H9 (cell line): Measurements from ENCODE around the gene RSU1. TPM values are rescaled to one million over a fixed set of nuclear protein-coding genes. Genes with fewer than 3 reads are reported as not detected.

Experiments
- DNase-seq: peaks from one replicate; pipeline ENCODE4 v3.0.0-alpha.2; 2017
- H2AFZ ChIP-seq: one replicate; pipeline ENCODE4 v1.6.1; 2013; ENCODE audit warnings: mild to moderate bottlenecking, low read length, control low read depth, moderate library complexity
- H2AK5ac ChIP-seq: 2 replicates; pipeline ENCODE4 v1.6.1; 2013; ENCODE audit warnings: low read length, control low read depth, mixed read lengths; ENCODE audit not compliant: insufficient read length
- H2BK120ac ChIP-seq: one replicate; pipeline ENCODE4 v1.6.1; 2013; ENCODE audit warnings: low read depth, mild to moderate bottlenecking, low read length, control low read depth, inconsistent platforms; ENCODE audit not compliant: poor library complexity, severe bottlenecking
- H2BK12ac ChIP-seq: 2 replicates; pipeline ENCODE4 v1.6.1; 2013; ENCODE audit warnings: low read length, control low read depth, mixed read lengths, low read depth; ENCODE audit not compliant: insufficient read length
- H2BK15ac ChIP-seq: 2 replicates; pipeline ENCODE4 v1.6.1; 2013; ENCODE audit warnings: low read depth, low read length, control low read depth
- H2BK20ac ChIP-seq: one replicate; pipeline ENCODE4 v1.6.1; 2013; ENCODE audit warnings: low read depth, mild to moderate bottlenecking, low read length, control low read depth, inconsistent platforms; ENCODE audit not compliant: poor library complexity, severe bottlenecking
- H2BK5ac ChIP-seq: 2 replicates; pipeline ENCODE4 v1.6.1; 2013; ENCODE audit warnings: low read length, control low read depth, mixed read lengths; ENCODE audit not compliant: insufficient read length
- H3K14ac ChIP-seq: 2 replicates; pipeline ENCODE4 v1.6.1; 2013; ENCODE audit warnings: low read length, control low read depth; ENCODE audit not compliant: insufficient read depth
- H3K18ac ChIP-seq: 2 replicates; pipeline ENCODE4 v1.6.1; 2013; ENCODE audit warnings: low read depth, mild to moderate bottlenecking, mixed read lengths, low read length, control low read depth; ENCODE audit not compliant: insufficient read length
- H3K23ac ChIP-seq: 2 replicates; pipeline ENCODE4 v1.6.1; 2013; ENCODE audit warnings: low read length, control low read depth, mixed read lengths, low read depth; ENCODE audit not compliant: insufficient read length
- H3K23me2 ChIP-seq: 2 replicates; pipeline ENCODE4 v1.6.1; 2013; ENCODE audit warnings: low read depth, mild to moderate bottlenecking, mixed read lengths, low read length, control low read depth; ENCODE audit not compliant: insufficient read length, poor library complexity, severe bottlenecking
- H3K27ac ChIP-seq: 2 replicates; pipeline ENCODE4 v1.5.1; 2013; ENCODE audit warnings: low read length, control low read depth, mixed read lengths, low read depth; ENCODE audit not compliant: insufficient read length
- H3K27me3 ChIP-seq: 2 replicates; pipeline ENCODE4 v1.6.1; 2013; ENCODE audit warnings: low read length, control low read depth, inconsistent platforms; ENCODE audit not compliant: insufficient read depth
- H3K4ac ChIP-seq: 2 replicates; pipeline ENCODE4 v1.6.1; 2013; ENCODE audit warnings: low read depth, mild to moderate bottlenecking, control low read depth, inconsistent platforms, low read length, moderate library complexity
- H3K4me1 ChIP-seq: 2 replicates; pipeline ENCODE4 v1.6.1; 2013; ENCODE audit warnings: low read length, control low read depth, inconsistent platforms; ENCODE audit not compliant: insufficient read depth
- H3K4me2 ChIP-seq: 2 replicates; pipeline ENCODE4 v1.6.1; 2013; ENCODE audit warnings: low read length, control low read depth, mixed read lengths; ENCODE audit not compliant: insufficient read length, insufficient read depth
- H3K56ac ChIP-seq: 2 replicates; pipeline ENCODE4 v1.6.1; 2013; ENCODE audit warnings: low read depth, mild to moderate bottlenecking, mixed read lengths, low read length, control low read depth; ENCODE audit not compliant: insufficient read length
- H3K79me1 ChIP-seq: 2 replicates; pipeline ENCODE4 v1.6.1; 2013; ENCODE audit warnings: low read depth, mild to moderate bottlenecking, moderate library complexity, low read length, control low read depth, inconsistent platforms; ENCODE audit not compliant: insufficient read depth, poor library complexity, severe bottlenecking
- H3K79me2 ChIP-seq: 2 replicates; pipeline ENCODE4 v1.6.1; 2013; ENCODE audit warnings: low read length, control low read depth, inconsistent platforms; ENCODE audit not compliant: insufficient read depth
- H3K9ac ChIP-seq: 2 replicates; pipeline ENCODE4 v1.6.1; 2013; ENCODE audit warnings: low read length, control low read depth, mixed read lengths; ENCODE audit not compliant: insufficient read length; ENCODE audit errors: extremely low read depth
- H3K9me3 ChIP-seq: one replicate; pipeline ENCODE4 v1.6.1; 2013; ENCODE audit warnings: low read depth, low read length, inconsistent platforms; ENCODE audit not compliant: control insufficient read depth
- H3T11ph ChIP-seq: one replicate; pipeline ENCODE4 v1.6.1; 2013; ENCODE audit warnings: mild to moderate bottlenecking, low read length, control low read depth, inconsistent platforms
- H4K20me1 ChIP-seq: one replicate; pipeline ENCODE4 v1.6.1; 2013; ENCODE audit not compliant: control insufficient read depth, insufficient read length, insufficient read depth
- H4K5ac ChIP-seq: 2 replicates; pipeline ENCODE4 v1.6.1; 2013; ENCODE audit warnings: low read depth, mild to moderate bottlenecking, mixed read lengths, low read length, control low read depth; ENCODE audit not compliant: insufficient read length
- H4K8ac ChIP-seq: replicated peaks from 2 replicates; pipeline ENCODE4 v1.6.1; 2013; ENCODE audit warnings: low read length, control low read depth, mixed read lengths, low read depth; ENCODE audit not compliant: insufficient read length
- H4K91ac ChIP-seq: 2 replicates; pipeline ENCODE4 v1.6.1; 2013; ENCODE audit warnings: low read depth, mild to moderate bottlenecking, moderate library complexity, mixed read lengths, low read length, control low read depth; ENCODE audit not compliant: insufficient read length
- H3K27ac Mint-ChIP-seq, 3 experiments: 2 replicates in 2 of 3; 3 replicates in 1 of 3; pipeline ENCODE4 v1.8.0; 2020 to 2021; ENCODE audit warnings: mixed read lengths in 3 of 3, mild to moderate bottlenecking in 1 of 3, moderate library complexity in 1 of 3
- H3K27me3 Mint-ChIP-seq: 2 replicates; pipeline ENCODE4 v1.8.0; 2021; ENCODE audit warnings: low read depth, mild to moderate bottlenecking, moderate library complexity, mixed read lengths
- H3K36me3 Mint-ChIP-seq, 3 experiments: 2 replicates in 2 of 3; 3 replicates in 1 of 3; pipeline ENCODE4 v1.8.0; 2020 to 2021; ENCODE audit warnings: low read depth in 3 of 3, mixed read lengths in 3 of 3; ENCODE audit not compliant: insufficient read depth in 1 of 3
- H3K4me1 Mint-ChIP-seq, 2 experiments: 2 replicates each; pipeline ENCODE4 v1.8.0; 2020; ENCODE audit warnings: mixed read lengths in 2 of 2
- H3K4me3 Mint-ChIP-seq, 2 experiments: 2 replicates in 1 of 2; 3 replicates in 1 of 2; pipeline ENCODE4 v1.8.0; 2020 to 2021; ENCODE audit warnings: mild to moderate bottlenecking in 2 of 2, mixed read lengths in 2 of 2, moderate library complexity in 1 of 2
- H3K9me3 Mint-ChIP-seq, 2 experiments: 2 replicates in 1 of 2; 3 replicates in 1 of 2; pipeline ENCODE4 v1.8.0; 2020; ENCODE audit warnings: mild to moderate bottlenecking in 2 of 2, mixed read lengths in 2 of 2, moderate library complexity in 1 of 2
- CTCF ChIP-seq: fragments of 200-600 bp; sonication (generic); conservative IDR thresholded peaks from 3 replicates; pipeline ENCODE4 v1.8.0; 2021; ENCODE audit warnings: antibody characterized with exemption, mild to moderate bottlenecking
- WGBS: extraction: QIAGEN DNeasy Blood & Tissue Kit; methylation state at CpG from one replicate; pipeline ENCODE4 v1.1.7; 2013; ENCODE audit warnings: missing lambda C conversion rate, low lambda C conversion rate, mixed read lengths; ENCODE audit not compliant: insufficient read length; ENCODE audit errors: extremely low coverage; 5-methylcytosine and 5-hydroxymethylcytosine counted together
- total RNA-seq: library from RNA; stranded (reverse); gene quantifications from 2 replicates; pipeline ENCODE4 v1.2.1, GENCODE V29; 2021

The RSU1 gene
- total RNA-seq, 1 experiment from 2014 or later, result 59.4 TPM

- Histone ChIP-seq H2BK15ac (no peak overlapping the region), H2AK5ac (no peak overlapping the region), H4K5ac (no peak overlapping the region), H3K4ac (no peak overlapping the region), H2BK120ac (no peak overlapping the region), H3K14ac (no peak overlapping the region), H3T11ph (no peak overlapping the region), H3K9ac (no peak overlapping the region), H4K20me1 (no peaks in the 10 kb centered on the region), H4K8ac (no peak overlapping the region), H3K27me3 (no peaks in the 10 kb centered on the region), H3K23ac (no peak overlapping the region), H4K91ac (no peak overlapping the region), H3K9me3 (peaks cover 6% of the 10 kb centered on the region), H3K4me2 (no peak overlapping the region), H3K79me2 (no peaks in the 10 kb centered on the region), H2BK20ac (no peak overlapping the region), H2BK5ac (no peak overlapping the region), H3K4me1 (no peaks in the 10 kb centered on the region), H3K27ac (no peak overlapping the region), H3K56ac (no peak overlapping the region), H3K79me1 (no peaks in the 10 kb centered on the region), H2BK12ac (no peak overlapping the region), H3K23me2 (no peaks in the 10 kb centered on the region), H3K18ac (no peak overlapping the region), H2AFZ (no peak overlapping the region)
- Mint-ChIP-seq H3K27me3 (no peaks in the 10 kb centered on the region; the same call in 1 of the 2 replicates), H3K27ac (no peak overlapping the region), H3K9me3 (peaks cover 29 to 39% of the 10 kb centered on the region in 2 experiments), H3K4me3 (no peak overlapping the region), H3K4me1 (no peaks in the 10 kb centered on the region), H3K36me3 (peaks cover 19 to 25% (median 22%) of the 10 kb centered on the region in 3 experiments)
- no peak for DNase-seq
- TF ChIP-seq CTCF, result no peak
- no CpG with 5 or more reads among the region's 3 CpGs for WGBS
These were observed 103.9 kb downstream of the RSU1 start for GRCh38 chr10:16713290-16713689.
